ENCODE data around the gene TUBGCP6. TPM values are rescaled to one million over a fixed set of nuclear protein-coding genes. Genes with fewer than 3 reads are reported as not detected.

The TUBGCP6 gene
- 10 to 100 TPM; 30.9 to 33.9 (median 32.4) TPM for polyA plus RNA-seq

- WGBS, 3 donors, result 0% methylated on average over 76 of the region's 76 CpGs
- H3K27ac ChIP-seq (ENCODE audit: low read depth, low read length), result peak within 1 kb of the TSS; percentile 91
Observed at GRCh38 chr22:50244420-50245213, at the start of gene TUBGCP6. TSS of gene TUBGCP6 (minus strand) at chr22:50245023. CDS start at chr22:50244459, 564 bp downstream.

GRCh38 chr22:50294319-50294656 is 49.5 kb upstream of the TUBGCP6 start:
- no peak overlapping the region for H3K27ac ChIP-seq (ENCODE audit: low read depth, low read length)
- 29 to 46% (median 33%) methylated on average over 4 to 5 of the region's 5 CpGs for WGBS, 3 donors

- 7 to 10% (median 8%) methylated on average over 34 to 42 of the region's 42 CpGs for WGBS, 3 donors
- peak overlapping the region; percentile 32 for H3K27ac ChIP-seq (ENCODE audit: low read depth, low read length)
Observed at GRCh38 chr22:50293441-50294318, 48.9 kb upstream of the TUBGCP6 start.

- H3K27ac ChIP-seq (ENCODE audit: low read depth, low read length), result peak overlapping the region; percentile 32
- 24 to 63% (median 25%) methylated on average over 22 to 29 of the region's 29 CpGs for WGBS, 3 donors
Observed at GRCh38 chr22:50292643-50293440, 48.0 kb upstream of the TUBGCP6 start.

GRCh38 chr22:50289942-50290630 is 45.3 kb upstream of the TUBGCP6 start:
- WGBS, 3 donors, result 90 to 93% (median 90%) methylated on average over 37 of the region's 37 CpGs
- H3K27ac ChIP-seq (ENCODE audit: low read depth, low read length), result no peak overlapping the region

- no peak overlapping the region for H3K27ac ChIP-seq (ENCODE audit: low read depth, low read length)
- 94 to 96% (median 94%) methylated on average over 57 of the region's 57 CpGs for WGBS, 3 donors
Observed at GRCh38 chr22:50289151-50289941, 44.5 kb upstream of the TUBGCP6 start.

GRCh38 chr22:50287731-50288130 is 42.9 kb upstream of the TUBGCP6 start:
- H3K27ac ChIP-seq (ENCODE audit: low read depth, low read length), result no peak overlapping the region
- WGBS, 3 donors, result 94 to 96% (median 95%) methylated on average over 31 of the region's 31 CpGs

GRCh38 chr22:50286701-50287318 is 42.0 kb upstream of the TUBGCP6 start:
- 90 to 94% (median 91%) methylated on average over 35 to 40 of the region's 40 CpGs for WGBS, 3 donors
- no peak overlapping the region for H3K27ac ChIP-seq (ENCODE audit: low read depth, low read length)

- no peak overlapping the region for H3K27ac ChIP-seq (ENCODE audit: low read depth, low read length)
- 90 to 93% (median 91%) methylated on average over 21 of the region's 21 CpGs for WGBS, 3 donors
Observed at GRCh38 chr22:50286275-50286674, 41.5 kb upstream of the TUBGCP6 start.

GRCh38 chr22:50285568-50286229 is 40.9 kb upstream of the TUBGCP6 start:
- no peak overlapping the region for H3K27ac ChIP-seq (ENCODE audit: low read depth, low read length)
- WGBS, 3 donors, result 92 to 94% (median 93%) methylated on average over 27 to 29 of the region's 34 CpGs

- H3K27ac ChIP-seq (ENCODE audit: low read depth, low read length), result no peak overlapping the region
- WGBS, 3 donors, result 91 to 94% (median 92%) methylated on average over 13 of the region's 13 CpGs
Observed at GRCh38 chr22:50284479-50284878, 39.7 kb upstream of the TUBGCP6 start.

- 92 to 96% (median 93%) methylated on average over 22 to 30 of the region's 30 CpGs for WGBS, 3 donors
- no peak overlapping the region for H3K27ac ChIP-seq (ENCODE audit: low read depth, low read length)
Observed at GRCh38 chr22:50283821-50284220, 39.0 kb upstream of the TUBGCP6 start.

GRCh38 chr22:50282361-50283155 is 37.7 kb upstream of the TUBGCP6 start:
- H3K27ac ChIP-seq (ENCODE audit: low read depth, low read length), result no peak overlapping the region
- WGBS, 3 donors, result 69 to 88% (median 87%) methylated on average over 43 to 45 of the region's 45 CpGs

- WGBS, 3 donors, result 36 to 84% (median 81%) methylated on average over 25 of the region's 25 CpGs
- H3K27ac ChIP-seq (ENCODE audit: low read depth, low read length), result no peak overlapping the region
Observed at GRCh38 chr22:50281957-50282356, 37.1 kb upstream of the TUBGCP6 start.

- WGBS, 3 donors, result 90 to 97% (median 96%) methylated on average over 30 to 36 of the region's 36 CpGs
- no peak overlapping the region for H3K27ac ChIP-seq (ENCODE audit: low read depth, low read length)
Observed at GRCh38 chr22:50281384-50281760, 36.5 kb upstream of the TUBGCP6 start.

All from adipose tissue (tissue), 3 donors.